ENCODE measurements around the gene SUN1. TPM values are rescaled to one million over a fixed set of nuclear protein-coding genes. Genes with fewer than 3 reads are reported as not detected.

SUN1 gene
- total and polyA plus RNA-seq, 9 of the 15 experiments (the other 6 are each of a cell fraction or from before 2014, with no cell fraction given), result 36.8 to 132 (median 62.3) TPM

GRCh38 chr7:873367-874002 is 41.2 kb downstream of the SUN1 start (continued):
- peak in 2 of 3 experiments; percentile 33 to 36 for TF ChIP-seq YY1 (IDR thresholded peaks at IDR 0.05; ENCODE audit: borderline replicate concordance in 1 of 3, control insufficient read depth in 1 of 3, extremely low read depth in 1 of 3, insufficient read depth in 3 of 3, insufficient read length in 1 of 3, insufficient replicate concordance in 2 of 3, low read depth in 1 of 3, low read length in 2 of 3)
- TF ChIP-seq CEBPG (CRISPR knock-in tag; IDR thresholded peaks at IDR 0.05), result peak; percentile 49; the same call in 1 of the 2 replicates
- no peak for TF ChIP-seq CEBPG (tag; conservative IDR thresholded peaks at IDR 0.05 in 1 of 2, IDR thresholded peaks at IDR 0.05 in 1 of 2)
- TF ChIP-seq MYC (IDR thresholded peaks at IDR 0.05; ENCODE audit: low read depth, low read length), result peak; percentile 100
- TF ChIP-seq MYC (CRISPR knock-in tag; IDR thresholded peaks at IDR 0.05; ENCODE audit: borderline replicate concordance, low read depth), result peak; percentile 89; the same call in 1 of the 2 replicates
- peak; percentile 99 for TF ChIP-seq ZNF511 (CRISPR knock-in tag; IDR thresholded peaks at IDR 0.05)
- peak; percentile 40 for TF ChIP-seq RBFOX2 (IDR thresholded peaks at IDR 0.05; ENCODE audit: low read depth, low read length)
- peak; percentile 57; the same call in 1 of the 2 replicates for TF ChIP-seq ZNF766 (CRISPR knock-in tag; conservative IDR thresholded peaks at IDR 0.05)
- TF ChIP-seq POLR2A (conservative IDR thresholded peaks at IDR 0.05), result peak; percentile 7; the same call in 1 of the 2 replicates
- peak; percentile 75 for TF ChIP-seq USF2 (CRISPR knock-in tag; IDR thresholded peaks at IDR 0.05)
- TF ChIP-seq STAG1 (CRISPR knock-in tag; IDR thresholded peaks at IDR 0.05; ENCODE audit: borderline replicate concordance), result peak; percentile 94
- TF ChIP-seq BCLAF1 (IDR thresholded peaks at IDR 0.05; ENCODE audit: borderline replicate concordance in 1 of 2, control insufficient read depth in 1 of 2, low read depth in 2 of 2, low read length in 1 of 2), result peak in 1 of 2 experiments; percentile 41; a peak in 1 of 4 replicates
- TF ChIP-seq RAD21 (CRISPR knock-in tag; conservative IDR thresholded peaks at IDR 0.05 in 1 of 2, IDR thresholded peaks at IDR 0.05 in 1 of 2), result peak; percentile 80 to 84
- TF ChIP-seq PHF20 (IDR thresholded peaks at IDR 0.05; ENCODE audit: partially characterized antibody), result no peak
- TF ChIP-seq DMBX1 (CRISPR knock-in tag; IDR thresholded peaks at IDR 0.05; ENCODE audit: borderline replicate concordance), result peak; percentile 90
- peak; percentile 90 for TF ChIP-seq SP1 (CRISPR knock-in tag; IDR thresholded peaks at IDR 0.05)
- TF ChIP-seq ZNF24 (IDR thresholded peaks at IDR 0.05), result peak; percentile 37; the same call in 1 of the 2 replicates
- TF ChIP-seq ASH1L (IDR thresholded peaks at IDR 0.05; ENCODE audit: borderline replicate concordance, low read depth, partially characterized antibody), result peak; percentile 71
- peak; percentile 72; the same call in 1 of the 2 replicates for TF ChIP-seq ZKSCAN8 (CRISPR knock-in tag; IDR thresholded peaks at IDR 0.05)
- TF ChIP-seq PTRF (tag; IDR thresholded peaks at IDR 0.05), result no peak; the same call in 1 of the 2 replicates
- no peak for TF ChIP-seq ATF4 (CRISPR knock-in tag; IDR thresholded peaks at IDR 0.05)
